GM21786 (cell line): ENCODE measurements around the gene RRP8.

ENCODE experiments used
- ATAC-seq: cut with Tn5 transposase; IDR thresholded peaks from one replicate; pipeline ENCODE4 v1.9.1; 2021; ENCODE audit not compliant: unreplicated experiment

Gene RRP8

GRCh38 chr11:6548641-6549040 is 54.8 kb downstream of the RRP8 start:
- ATAC-seq = no peak

DNA sequence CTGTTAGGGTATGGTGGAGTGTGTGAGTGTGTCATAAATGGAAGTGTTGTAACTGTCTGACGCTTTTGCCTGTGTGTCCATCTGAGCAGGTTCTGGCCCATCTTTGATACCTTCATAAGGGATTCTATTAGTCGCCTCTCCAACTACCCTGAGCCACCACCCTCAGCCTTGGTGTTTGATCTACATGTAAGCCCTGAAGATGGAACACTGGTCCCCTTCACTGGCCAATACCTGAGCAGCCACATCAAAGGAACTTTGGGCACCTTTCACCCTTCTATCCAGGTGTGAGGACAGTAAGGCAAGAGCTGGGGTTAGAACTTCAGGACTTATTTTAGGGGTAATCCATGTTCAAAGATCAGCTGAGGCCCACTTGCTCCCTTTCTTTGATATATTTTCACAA is 55.3 kb downstream of the RRP8 start:
- no peak for ATAC-seq

- no peak for ATAC-seq
Measured at GRCh38 chr11:6547177-6547576, 56.2 kb downstream of the RRP8 start.

DNA sequence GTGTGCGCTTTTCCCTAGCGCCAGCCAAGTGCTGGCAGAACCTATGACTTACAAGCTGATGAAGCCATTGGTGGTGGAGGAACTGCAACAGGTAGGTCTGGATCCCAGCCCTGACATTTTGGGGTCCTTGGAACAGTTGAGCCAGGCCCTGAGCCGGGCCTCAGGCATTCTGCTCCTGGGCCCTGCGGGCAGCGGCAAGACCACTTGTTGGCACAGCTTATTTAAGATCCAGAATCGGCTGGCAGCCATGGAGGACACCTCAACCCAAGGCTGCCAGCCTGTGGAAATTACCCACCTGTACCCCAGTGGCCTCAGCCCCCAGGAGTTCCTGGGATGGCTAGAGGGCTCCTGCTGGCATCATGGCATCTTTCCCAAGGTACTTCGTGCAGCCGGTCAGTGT is 56.7 kb downstream of the RRP8 start:
- no peak for ATAC-seq

- no peak for ATAC-seq
Measured at GRCh38 chr11:6545917-6546605, 57.4 kb downstream of the RRP8 start.
